Memory B cell (primary cell): ENCODE results near the gene FAM3D.
A peak's percentile ranks its signal among the peaks of the same experiment; 100 is the strongest.

Experiments
- ATAC-seq: fragments of 150-1000 bp; cut with Tn5 transposase; 2 replicates; pipeline ENCODE4 v1.10.0; 2021; ENCODE audit warnings: low read depth, mild to moderate bottlenecking, moderate library complexity
- DNase-seq, 2 donors: peaks; one replicate each; pipeline ENCODE4 v3.0.0; 2022; ENCODE audit warnings: low spot score in 2 of 2
- H3K27ac Mint-ChIP-seq: one replicate; pipeline ENCODE4 v1.8.0; 2022; ENCODE audit warnings: mild to moderate bottlenecking, moderate library complexity, mixed read lengths
- H3K27me3 Mint-ChIP-seq: one replicate; pipeline ENCODE4 v1.8.0; 2022; ENCODE audit warnings: mixed read lengths
- H3K36me3 Mint-ChIP-seq: one replicate; pipeline ENCODE4 v1.8.0; 2022; ENCODE audit warnings: mild to moderate bottlenecking, mixed read lengths
- H3K4me1 Mint-ChIP-seq: one replicate; pipeline ENCODE4 v1.8.0; 2022; ENCODE audit warnings: mixed read lengths
- H3K4me3 Mint-ChIP-seq: one replicate; pipeline ENCODE4 v1.8.0; 2022; ENCODE audit warnings: mild to moderate bottlenecking, moderate library complexity, mixed read lengths
- H3K9me3 Mint-ChIP-seq: one replicate; pipeline ENCODE4 v1.8.0; 2022; ENCODE audit warnings: mixed read lengths

Gene FAM3D

DNA sequence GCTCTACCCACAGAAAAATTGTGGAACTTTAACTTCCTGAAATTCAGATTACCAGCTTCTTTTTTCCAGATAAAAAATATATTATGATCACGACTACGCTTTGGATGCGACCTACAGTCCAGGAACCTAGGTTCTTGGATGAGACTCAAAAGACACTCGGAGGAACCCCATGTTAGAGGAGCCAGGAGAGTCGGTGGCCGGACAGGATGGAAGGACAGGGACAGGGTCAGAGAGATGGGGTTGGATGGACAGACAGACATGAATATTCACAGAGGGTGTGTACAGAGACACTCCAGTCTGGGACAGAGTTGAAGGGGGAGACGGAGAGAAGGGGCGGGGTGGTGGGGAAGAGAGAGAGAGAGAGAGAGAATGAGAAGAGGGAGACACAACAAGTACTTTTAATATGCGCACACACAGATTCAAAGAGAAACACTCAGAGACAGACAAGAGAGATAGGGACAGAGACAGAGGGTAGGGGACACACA is 9.5 kb downstream of the FAM3D start:
- Mint-ChIP-seq H3K4me1 (no peaks in the 10 kb centered on the region), H3K9me3 (peaks cover 4% of the 10 kb centered on the region), H3K36me3 (no peaks in the 10 kb centered on the region), H3K27ac (no peak overlapping the region), H3K4me3 (no peak overlapping the region), H3K27me3 (peaks cover 16% of the 10 kb centered on the region)
- ATAC-seq: no peak
- DNase-seq: no peak

DNA sequence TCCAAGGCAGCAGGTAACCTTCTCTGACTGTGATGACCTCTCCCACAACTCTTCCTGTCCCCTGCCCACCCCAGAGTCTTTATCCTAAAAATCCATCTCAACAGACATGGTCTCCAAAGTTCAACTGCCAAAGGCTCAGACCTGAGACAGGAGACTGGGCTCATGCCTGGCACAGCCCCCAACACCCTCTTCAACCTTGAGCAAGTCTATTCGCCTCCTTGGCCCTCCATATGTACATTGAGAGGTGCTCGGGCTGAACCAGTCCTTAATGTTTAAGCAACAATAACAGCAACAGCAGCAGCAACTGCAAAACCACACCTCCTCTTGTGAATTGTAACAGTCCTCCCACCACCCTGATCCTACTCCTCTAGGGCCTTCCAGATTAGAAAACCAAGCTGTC is 9.9 kb downstream of the FAM3D start:
- DNase-seq: no peak
- no peak overlapping the region for H3K27ac Mint-ChIP-seq
- no peak overlapping the region for H3K4me3 Mint-ChIP-seq
- peaks cover 4% of the 10 kb centered on the region for H3K9me3 Mint-ChIP-seq
- H3K36me3 Mint-ChIP-seq: no peaks in the 10 kb centered on the region
- H3K27me3 Mint-ChIP-seq: peaks cover 16% of the 10 kb centered on the region
- no peak for ATAC-seq
- no peaks in the 10 kb centered on the region for H3K4me1 Mint-ChIP-seq

DNA sequence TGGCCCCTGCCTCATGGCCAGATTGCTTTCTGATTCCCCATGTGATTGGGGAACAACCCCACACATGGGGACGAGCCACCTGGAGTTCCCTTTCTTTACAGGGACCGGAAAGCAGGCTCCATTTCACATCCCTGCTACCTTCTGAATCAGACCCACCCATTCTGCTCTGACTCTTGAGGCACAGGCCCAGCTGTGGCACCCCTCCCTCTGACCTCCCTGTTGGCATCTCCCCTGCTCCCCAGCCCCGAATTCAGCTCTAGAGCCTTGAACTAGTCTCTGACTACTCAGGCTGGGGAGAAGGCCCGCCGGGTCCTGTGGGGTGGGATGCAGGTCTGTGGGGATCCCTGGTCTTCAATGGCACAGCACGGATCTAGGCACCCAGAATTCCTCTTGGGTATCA is 12.1 kb downstream of the FAM3D start:
- Mint-ChIP-seq H3K27ac (no peak overlapping the region), H3K9me3 (peaks cover 4% of the 10 kb centered on the region), H3K36me3 (no peaks in the 10 kb centered on the region), H3K27me3 (peaks cover 16% of the 10 kb centered on the region), H3K4me3 (no peak overlapping the region), H3K4me1 (no peaks in the 10 kb centered on the region)
- DNase-seq: no peak
- no peak for ATAC-seq

DNA sequence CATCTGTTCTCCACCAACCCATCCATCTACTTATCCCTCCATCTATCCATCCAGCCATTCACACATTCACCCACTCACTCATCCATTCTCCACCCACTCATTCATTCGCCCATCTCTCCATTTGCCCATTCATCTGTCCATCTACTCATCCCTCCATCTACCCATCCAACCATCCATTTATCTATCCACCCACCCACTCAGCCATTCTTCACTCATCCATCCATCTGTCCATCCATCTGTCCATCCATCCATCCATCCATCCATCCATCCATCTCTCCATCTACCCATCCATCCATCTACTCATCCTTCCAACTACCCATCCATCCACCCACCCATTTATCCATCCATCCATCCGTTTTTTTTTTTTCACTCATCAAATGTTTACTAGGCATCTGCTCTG is 13.9 kb downstream of the FAM3D start:
- no peak for DNase-seq
- H3K9me3 Mint-ChIP-seq: peaks cover 4% of the 10 kb centered on the region
- no peaks in the 10 kb centered on the region for H3K36me3 Mint-ChIP-seq
- no peak overlapping the region for H3K4me3 Mint-ChIP-seq
- H3K4me1 Mint-ChIP-seq: no peaks in the 10 kb centered on the region
- ATAC-seq: no peak
- H3K27me3 Mint-ChIP-seq: peaks cover 16% of the 10 kb centered on the region
- H3K27ac Mint-ChIP-seq: no peak overlapping the region

DNA sequence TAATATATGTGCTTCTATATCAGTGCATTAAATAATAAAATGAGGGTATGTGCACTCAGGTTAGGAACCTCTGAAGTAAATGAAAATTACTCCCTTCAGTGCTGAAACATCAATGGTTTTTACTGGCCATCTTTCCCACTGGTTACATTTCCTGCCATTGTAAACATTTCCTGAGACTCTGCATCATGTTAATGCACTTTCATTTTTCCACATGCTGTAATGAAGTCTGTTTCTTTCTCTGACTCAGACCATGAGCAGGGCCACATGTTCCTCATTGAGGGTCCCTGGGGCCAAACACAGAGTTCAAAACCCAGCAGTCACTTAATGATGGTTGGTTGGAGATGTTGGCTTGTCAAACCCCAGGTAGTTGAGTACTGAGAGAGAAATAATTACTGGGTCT is 15.3 kb downstream of the FAM3D start:
- no peak overlapping the region for H3K4me3 Mint-ChIP-seq
- no peak for DNase-seq
- ATAC-seq: no peak
- no peaks in the 10 kb centered on the region for H3K36me3 Mint-ChIP-seq
- no peaks in the 10 kb centered on the region for H3K4me1 Mint-ChIP-seq
- no peak overlapping the region for H3K27ac Mint-ChIP-seq
- H3K27me3 Mint-ChIP-seq: peaks cover 10% of the 10 kb centered on the region
- H3K9me3 Mint-ChIP-seq: peaks cover 4% of the 10 kb centered on the region

DNA sequence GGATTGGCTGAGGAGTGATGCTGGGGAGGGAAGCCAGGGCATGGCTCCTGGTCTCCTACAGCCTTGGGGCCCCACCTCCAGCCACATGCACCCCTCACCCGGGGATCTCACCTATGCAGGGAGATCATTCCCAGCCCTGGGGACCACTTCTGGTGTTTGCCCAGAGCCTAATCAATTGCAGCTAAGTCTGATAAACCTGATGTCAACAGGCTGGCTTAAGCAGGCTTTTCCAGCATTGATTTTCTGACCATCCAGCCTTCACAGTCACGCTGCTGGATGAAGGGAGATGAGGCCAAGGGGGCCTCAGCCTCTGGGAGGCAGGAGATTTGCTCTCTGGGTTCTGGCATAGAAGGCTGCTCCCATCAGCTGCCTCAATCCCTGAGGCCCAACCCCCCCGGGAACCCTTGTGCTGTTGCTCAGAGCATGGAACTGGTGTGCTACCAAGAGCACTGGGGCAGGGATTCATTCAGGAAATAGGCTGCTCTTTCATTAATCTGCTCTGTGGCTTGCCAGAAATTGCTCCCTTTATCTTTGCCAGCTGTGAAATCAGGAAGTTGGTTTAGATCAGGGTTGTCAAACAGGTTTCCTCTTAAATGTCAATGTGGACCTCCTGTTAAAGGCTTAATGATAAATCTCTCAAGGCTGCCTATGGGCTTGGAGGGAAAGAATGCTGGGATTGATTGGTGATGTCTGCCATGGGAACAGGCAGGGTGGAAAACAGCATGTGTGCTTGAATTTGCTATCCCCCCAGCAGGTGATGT is 19.0 kb downstream of the FAM3D start:
- no peak overlapping the region for H3K27ac Mint-ChIP-seq
- DNase-seq: no peak
- no peaks in the 10 kb centered on the region for H3K36me3 Mint-ChIP-seq

DNA sequence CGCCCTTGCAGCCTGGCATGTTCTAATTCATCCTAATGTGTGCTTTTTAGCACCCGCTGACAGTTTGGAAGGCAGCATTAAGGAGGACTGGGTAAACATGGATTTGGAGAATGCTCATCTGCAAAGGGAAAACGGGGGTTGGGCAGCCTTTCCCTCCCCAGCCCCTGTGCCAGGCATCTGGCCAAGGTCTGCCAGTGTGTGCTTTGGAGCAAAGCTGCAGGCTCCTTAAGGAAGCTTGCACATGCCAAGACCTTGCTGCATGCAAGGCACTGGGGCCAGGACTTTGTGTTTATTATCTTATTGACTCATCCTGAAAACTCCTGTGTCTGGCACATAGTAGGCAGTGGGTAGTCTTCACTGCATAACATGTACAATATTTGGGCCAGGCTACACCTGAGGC is 20.1 kb downstream of the FAM3D start:
- Mint-ChIP-seq H3K9me3 (no peaks in the 10 kb centered on the region), H3K27me3 (peaks cover 6% of the 10 kb centered on the region), H3K27ac (no peak overlapping the region), H3K4me1 (no peaks in the 10 kb centered on the region), H3K4me3 (no peak overlapping the region), H3K36me3 (no peaks in the 10 kb centered on the region)
- DNase-seq: no peak
- ATAC-seq: no peak

More for the DNA sequence above, 19.0 kb downstream of the FAM3D start:
- Mint-ChIP-seq H3K4me3 (no peak overlapping the region), H3K4me1 (no peaks in the 10 kb centered on the region), H3K9me3 (peaks cover 2% of the 10 kb centered on the region), H3K27me3 (peaks cover 7% of the 10 kb centered on the region)
- no peak for ATAC-seq

DNA sequence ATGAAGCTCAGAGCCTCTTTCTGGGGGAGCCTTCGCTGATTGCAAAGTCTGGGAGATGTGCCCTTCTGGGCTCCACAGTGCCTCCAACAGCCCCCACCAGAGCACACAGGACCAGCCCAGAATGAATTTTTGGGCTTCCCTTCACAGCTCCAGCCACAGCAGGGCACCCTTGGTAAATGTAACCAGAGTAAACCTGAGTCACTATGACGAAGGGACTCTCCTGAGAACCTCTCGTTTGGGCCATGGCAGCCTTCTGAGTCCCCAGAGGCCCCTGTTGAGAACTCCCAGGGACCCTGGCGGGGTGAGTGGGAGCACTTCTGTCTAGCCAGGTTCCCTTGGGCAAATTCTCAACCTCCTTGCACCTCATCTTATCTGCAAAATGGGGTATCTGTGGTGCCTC is 20.8 kb downstream of the FAM3D start:
- no peak overlapping the region for H3K4me3 Mint-ChIP-seq
- H3K4me1 Mint-ChIP-seq: no peaks in the 10 kb centered on the region
- no peak overlapping the region for H3K27ac Mint-ChIP-seq
- DNase-seq (no peak), ATAC-seq (no peak)
- H3K36me3 Mint-ChIP-seq: no peaks in the 10 kb centered on the region
- no peaks in the 10 kb centered on the region for H3K9me3 Mint-ChIP-seq
- peaks cover 6% of the 10 kb centered on the region for H3K27me3 Mint-ChIP-seq

DNA sequence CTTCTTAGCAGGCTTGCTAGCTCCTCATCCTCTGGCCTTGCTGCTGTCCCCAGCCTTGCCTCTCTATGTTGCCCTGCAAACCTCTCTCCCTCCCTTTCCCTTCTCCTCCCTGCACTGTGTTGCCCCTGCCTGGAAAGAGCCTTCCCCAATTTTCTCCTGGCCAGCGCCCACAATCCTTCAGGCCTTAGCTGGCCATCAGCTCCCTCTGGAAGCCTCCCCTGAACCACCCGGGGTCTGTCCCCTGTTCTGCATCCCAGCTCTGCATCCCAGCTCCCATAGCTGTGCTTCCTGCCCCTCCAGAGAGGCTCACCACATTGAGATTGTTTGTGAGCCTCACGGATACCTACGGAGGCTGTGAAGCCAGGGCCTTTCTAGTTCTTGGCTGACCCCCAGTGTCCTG is 23.7 kb downstream of the FAM3D start:
- H3K4me1 Mint-ChIP-seq: no peaks in the 10 kb centered on the region
- H3K27ac Mint-ChIP-seq: no peak overlapping the region
- DNase-seq (no peak), ATAC-seq (no peak)
- peaks cover 6% of the 10 kb centered on the region for H3K27me3 Mint-ChIP-seq
- no peaks in the 10 kb centered on the region for H3K36me3 Mint-ChIP-seq
- no peaks in the 10 kb centered on the region for H3K9me3 Mint-ChIP-seq
- no peak overlapping the region for H3K4me3 Mint-ChIP-seq

DNA sequence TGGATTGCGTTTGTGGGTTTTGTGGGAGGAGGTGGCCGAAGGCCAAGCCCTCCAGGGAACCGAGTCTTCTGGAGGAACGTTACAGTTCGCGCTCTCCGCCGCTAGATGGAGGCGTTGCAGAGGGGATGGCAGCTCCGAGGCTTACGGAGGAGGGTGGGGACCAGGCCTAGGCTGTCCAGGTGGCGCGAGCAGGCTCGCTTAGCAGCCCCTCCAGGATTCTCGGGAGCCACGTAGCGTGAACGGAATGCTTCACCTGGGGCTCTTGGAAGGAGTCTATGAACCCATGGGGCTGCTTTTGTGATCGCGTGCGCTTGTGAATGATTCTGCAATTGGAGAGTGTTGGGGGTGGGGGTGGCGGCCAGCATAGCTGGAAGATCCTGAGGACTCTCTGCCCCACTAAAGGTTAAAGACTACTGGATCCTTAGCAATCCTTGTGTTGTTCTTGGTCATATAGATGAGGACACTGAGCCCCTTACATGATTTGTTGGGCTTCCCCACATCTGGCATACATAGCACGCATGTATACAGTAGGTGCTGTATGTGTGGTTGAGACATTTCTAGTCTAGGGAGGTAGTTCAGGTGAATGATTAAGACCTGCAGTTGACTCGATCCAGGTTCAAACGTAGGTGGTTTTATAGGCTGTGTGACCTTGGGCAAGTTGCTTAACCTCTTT is 25.7 kb downstream of the FAM3D start:
- Mint-ChIP-seq H3K27ac (no peak overlapping the region), H3K9me3 (no peaks in the 10 kb centered on the region), H3K4me1 (peaks cover 3% of the 10 kb centered on the region), H3K36me3 (no peaks in the 10 kb centered on the region), H3K4me3 (no peak overlapping the region), H3K27me3 (peaks cover 1% of the 10 kb centered on the region)
- ATAC-seq (peak; percentile 83), DNase-seq (peak; percentile 52 to 55)

DNA sequence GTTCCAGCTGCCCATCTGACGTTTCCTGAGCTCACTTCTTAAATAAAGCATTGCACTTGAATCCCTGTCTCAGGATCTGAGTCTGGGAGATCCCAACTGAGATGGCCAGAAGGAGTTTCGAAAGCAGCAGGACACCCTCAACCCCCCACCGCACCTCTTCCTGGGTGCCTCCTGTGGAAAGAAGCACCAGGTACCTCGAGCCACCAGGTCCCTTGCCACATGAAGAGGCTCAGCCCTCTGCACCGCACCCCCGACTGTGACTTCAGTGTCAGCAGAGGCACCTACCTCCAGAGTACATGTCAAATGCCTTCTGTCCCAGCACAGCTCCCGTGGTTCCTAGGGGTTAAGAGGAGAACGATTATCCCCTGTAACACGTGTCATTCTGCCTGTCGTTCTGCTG is 26.7 kb downstream of the FAM3D start:
- Mint-ChIP-seq H3K27me3 (peaks cover 3% of the 10 kb centered on the region), H3K9me3 (no peaks in the 10 kb centered on the region), H3K36me3 (no peaks in the 10 kb centered on the region), H3K4me1 (peaks cover 7% of the 10 kb centered on the region), H3K4me3 (no peak overlapping the region), H3K27ac (no peak overlapping the region)
- ATAC-seq (no peak), DNase-seq (no peak)

DNA sequence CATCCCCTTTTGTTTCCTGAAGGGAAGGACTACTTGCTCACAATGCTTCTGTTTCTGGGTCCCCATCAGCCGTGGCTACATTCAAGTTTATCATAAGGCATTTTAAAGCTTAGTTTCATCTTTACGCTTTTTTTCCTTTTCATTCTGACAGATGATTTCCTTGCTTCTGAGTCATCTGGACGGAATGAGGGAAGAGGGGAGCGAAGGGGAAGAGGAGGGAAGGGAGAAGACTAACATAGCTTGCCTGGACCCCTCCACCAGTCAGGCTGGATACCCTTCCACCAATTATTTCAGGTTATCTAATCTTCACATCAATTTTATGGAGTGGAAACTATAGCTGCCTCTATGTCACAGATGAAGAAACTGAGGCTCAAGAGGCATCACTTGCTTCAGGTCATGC is 27.6 kb downstream of the FAM3D start:
- Mint-ChIP-seq H3K36me3 (no peaks in the 10 kb centered on the region), H3K9me3 (no peaks in the 10 kb centered on the region), H3K27me3 (peaks cover 3% of the 10 kb centered on the region), H3K27ac (no peak overlapping the region), H3K4me3 (no peak overlapping the region), H3K4me1 (peaks cover 7% of the 10 kb centered on the region)
- no peak for ATAC-seq
- DNase-seq: no peak

DNA sequence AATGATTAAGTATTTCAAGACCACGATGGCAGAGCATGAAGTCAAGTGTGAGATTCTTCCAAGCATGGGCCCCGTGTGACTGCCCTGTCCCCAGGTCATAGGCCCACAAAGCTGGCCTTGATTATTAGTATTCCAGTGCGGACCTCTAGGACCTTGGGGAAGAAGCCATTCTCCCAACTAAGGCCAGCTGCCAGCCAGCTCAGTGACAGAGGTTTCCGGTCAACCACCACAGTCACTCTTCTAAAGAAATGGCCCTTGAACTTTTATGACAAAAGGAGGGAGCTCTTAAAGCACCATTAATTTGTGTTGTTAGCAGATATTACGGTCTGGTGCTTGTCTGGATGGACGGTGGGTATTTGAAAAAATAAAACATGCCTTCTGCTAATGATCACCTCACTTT is 28.0 kb downstream of the FAM3D start:
- no peak for DNase-seq
- H3K27me3 Mint-ChIP-seq: peaks cover 4% of the 10 kb centered on the region
- H3K9me3 Mint-ChIP-seq: no peaks in the 10 kb centered on the region
- no peak overlapping the region for H3K4me3 Mint-ChIP-seq
- ATAC-seq: no peak
- H3K36me3 Mint-ChIP-seq: no peaks in the 10 kb centered on the region
- no peak overlapping the region for H3K27ac Mint-ChIP-seq
- peaks cover 7% of the 10 kb centered on the region for H3K4me1 Mint-ChIP-seq

DNA sequence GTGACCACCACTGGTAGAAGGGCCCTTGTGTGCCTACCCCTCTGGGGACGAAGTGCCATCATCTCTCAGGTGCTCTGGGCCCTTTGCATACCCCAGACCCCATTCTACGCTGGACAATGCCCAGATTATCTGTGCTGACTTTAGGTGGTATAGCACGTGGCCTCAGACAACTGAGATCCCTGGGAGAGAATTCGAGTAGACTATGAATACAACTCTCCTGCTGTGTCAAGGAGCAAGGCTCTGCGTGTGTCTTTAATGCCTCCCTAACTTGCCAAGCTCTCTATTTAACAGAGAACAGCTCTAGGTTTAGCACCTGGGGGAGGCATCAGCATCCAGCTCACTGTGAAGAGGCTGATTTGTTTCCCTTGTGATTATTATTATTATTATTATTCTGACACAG is 29.1 kb downstream of the FAM3D start:
- H3K4me3 Mint-ChIP-seq: no peak overlapping the region
- H3K9me3 Mint-ChIP-seq: no peaks in the 10 kb centered on the region
- no peak overlapping the region for H3K27ac Mint-ChIP-seq
- ATAC-seq (no peak), DNase-seq (no peak)
- peaks cover 7% of the 10 kb centered on the region for H3K4me1 Mint-ChIP-seq
- H3K27me3 Mint-ChIP-seq: peaks cover 8% of the 10 kb centered on the region
- H3K36me3 Mint-ChIP-seq: no peaks in the 10 kb centered on the region
